Measurements from ENCODE around the gene KCNK18. TPM values are rescaled to one million over a fixed set of nuclear protein-coding genes. Genes with fewer than 3 reads are reported as not detected.

Gene KCNK18
- total RNA-seq, 4 donors from 2014 or later = not detected

GRCh38 chr10:117160567-117160966, 36.7 kb upstream of the KCNK18 start:
- H3K4me1 ChIP-seq = peaks cover 21 to 31% (median 28%) of the 10 kb centered on the region in 4 donors
- no peak overlapping the region for H3K4me3 ChIP-seq
- WGBS = 9% methylated on average over 5 of the region's 5 CpGs
- no peak overlapping the region for H3K27ac ChIP-seq (replicated peaks in 1 of 4)
- intact Hi-C loops (cut with DNase I) = no loop called here
- no peaks in the 10 kb centered on the region for H3K36me3 ChIP-seq
- no peaks in the 10 kb centered on the region for H3K9me3 ChIP-seq
- TF ChIP-seq EP300 (IDR thresholded peaks at IDR 0.05) = no peak
- TF ChIP-seq POLR2A (IDR thresholded peaks at IDR 0.05; ENCODE audit: low read depth) = no peak
- TF ChIP-seq CTCF (IDR thresholded peaks at IDR 0.05) = no peak
- no peak for TF ChIP-seq POLR2AphosphoS5 (IDR thresholded peaks at IDR 0.05)
- DNase-seq (ENCODE audit: extremely low spot score) = no peak
- peaks cover 21 to 100% (median 77%) of the 10 kb centered on the region in 4 donors for H3K27me3 ChIP-seq

- Histone ChIP-seq H3K9me3 (no peaks in the 10 kb centered on the region), H3K4me1 (peaks cover 27 to 40% (median 37%) of the 10 kb centered on the region in 4 donors), H3K27ac (replicated peaks in 1 of 4) (no peak overlapping the region), H3K36me3 (no peaks in the 10 kb centered on the region), H3K4me3 (no peak overlapping the region), H3K27me3 (peaks cover 21 to 100% (median 80%) of the 10 kb centered on the region in 4 donors)
- intact Hi-C loops (cut with DNase I) = no loop called here
- 8% methylated on average over 6 of the region's 6 CpGs for WGBS
- TF ChIP-seq POLR2A (IDR thresholded peaks at IDR 0.05; ENCODE audit: low read depth) (no peak), POLR2AphosphoS5 (IDR thresholded peaks at IDR 0.05) (no peak), CTCF (IDR thresholded peaks at IDR 0.05) (no peak), EP300 (IDR thresholded peaks at IDR 0.05) (no peak)
- no peak for DNase-seq (ENCODE audit: extremely low spot score)
Measured at GRCh38 chr10:117161386-117162033, 35.8 kb upstream of the KCNK18 start.

- Histone ChIP-seq H3K4me3 (peak overlapping the region; percentile 18 to 45 (median 24)), H3K36me3 (no peaks in the 10 kb centered on the region), H3K9me3 (no peaks in the 10 kb centered on the region), H3K27ac (replicated peaks in 1 of 4) (no peak overlapping the region), H3K27me3 (peaks cover 26 to 100% (median 81%) of the 10 kb centered on the region in 4 donors), H3K4me1 (peaks cover 27 to 45% (median 41%) of the 10 kb centered on the region in 4 donors)
- TF ChIP-seq EP300 (IDR thresholded peaks at IDR 0.05) = no peak
- no peak for TF ChIP-seq CTCF (IDR thresholded peaks at IDR 0.05)
- no peak for TF ChIP-seq POLR2AphosphoS5 (IDR thresholded peaks at IDR 0.05)
- no peak for TF ChIP-seq POLR2A (IDR thresholded peaks at IDR 0.05; ENCODE audit: low read depth)
- 5% methylated on average over 31 of the region's 39 CpGs for WGBS
- no peak for DNase-seq (ENCODE audit: extremely low spot score)
- intact Hi-C loops (cut with DNase I) = no loop called here
Measured at GRCh38 chr10:117162093-117163060, 34.9 kb upstream of the KCNK18 start.

- H3K4me3 ChIP-seq = peak overlapping the region; percentile 18 to 45 (median 24)
- intact Hi-C loops (cut with DNase I) = no loop called here
- H3K27me3 ChIP-seq = peaks cover 29 to 100% (median 86%) of the 10 kb centered on the region in 4 donors
Measured at GRCh38 chr10:117163061-117163953, 34.0 kb upstream of the KCNK18 start.

More at GRCh38 chr10:117163061-117163953, 34.0 kb upstream of the KCNK18 start:
- TF ChIP-seq POLR2A (IDR thresholded peaks at IDR 0.05; ENCODE audit: low read depth) = no peak
- no peak for TF ChIP-seq CTCF (IDR thresholded peaks at IDR 0.05)
- no peak for TF ChIP-seq POLR2AphosphoS5 (IDR thresholded peaks at IDR 0.05)
- TF ChIP-seq EP300 (IDR thresholded peaks at IDR 0.05) = no peak
- WGBS = 2% methylated on average over 19 of the region's 82 CpGs
- Histone ChIP-seq H3K4me1 (peaks cover 34 to 54% (median 50%) of the 10 kb centered on the region in 4 donors), H3K36me3 (no peaks in the 10 kb centered on the region), H3K27ac (replicated peaks in 1 of 4) (no peak overlapping the region), H3K9me3 (no peaks in the 10 kb centered on the region)
- DNase-seq (ENCODE audit: extremely low spot score) = no peak
